Measurements from ENCODE around the gene ASTN1.

The ASTN1 gene

DNA sequence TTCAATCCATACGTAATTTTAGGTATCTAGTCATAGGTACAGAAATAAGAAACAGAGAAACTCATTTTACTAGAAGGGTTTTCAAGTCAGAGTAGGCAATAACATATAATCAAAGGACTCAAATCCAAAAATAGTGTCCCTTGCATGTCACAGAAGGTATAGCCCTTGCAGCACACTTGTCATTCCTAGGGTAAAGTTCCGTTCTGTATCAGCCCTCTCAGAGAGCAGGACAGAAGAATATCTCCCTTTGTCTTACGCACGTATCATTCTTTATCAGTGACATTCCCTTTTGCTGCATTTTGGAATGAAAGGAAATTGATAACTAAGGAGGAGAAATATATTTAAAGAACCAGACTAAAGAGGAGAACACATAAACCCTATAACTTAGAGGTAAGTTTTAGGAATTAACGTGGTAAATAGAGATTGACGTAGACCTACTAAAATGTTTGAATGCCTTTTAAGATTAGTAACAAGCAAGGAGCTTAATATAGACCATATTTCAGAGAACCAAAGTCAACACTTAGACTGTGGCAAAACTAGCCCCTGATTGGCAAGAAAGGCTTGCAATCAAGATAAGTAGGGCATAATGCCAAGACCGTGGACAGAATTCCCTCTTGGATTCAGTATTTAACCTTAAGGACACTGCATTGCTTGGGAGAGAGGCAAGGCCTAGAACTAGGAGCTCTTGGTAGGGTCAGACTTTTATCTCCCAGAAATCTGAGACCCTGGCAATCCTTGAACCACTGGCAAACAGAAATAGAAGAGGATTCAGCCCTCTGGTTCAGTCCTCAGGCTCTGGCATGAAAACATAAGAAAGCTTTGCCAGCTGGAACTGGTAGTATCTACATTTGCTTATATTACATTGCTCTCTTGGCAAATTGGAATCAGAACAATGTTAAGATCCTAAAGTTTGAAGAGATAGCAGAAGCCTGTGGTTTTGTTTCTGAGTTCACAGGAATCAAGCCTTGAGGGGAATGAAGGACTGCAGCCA lies 232.1 kb downstream of the ASTN1 start:
- TF ChIP-seq POLR2AphosphoS5 (IDR thresholded peaks at IDR 0.05; ENCODE audit: low read depth, low read length) (no peak), TAF1 (IDR thresholded peaks at IDR 0.05; ENCODE audit: borderline replicate concordance, insufficient read depth, low read length) (no peak), FOXP2 (optimal IDR thresholded peaks at IDR 0.05; ENCODE audit: borderline replicate concordance, extremely low read depth, extremely low read length, insufficient read depth) (no peak), SIN3A (IDR thresholded peaks at IDR 0.05; ENCODE audit: borderline replicate concordance, insufficient read depth, low read length) (no peak)
- TF ChIP-seq, protein P1, sequence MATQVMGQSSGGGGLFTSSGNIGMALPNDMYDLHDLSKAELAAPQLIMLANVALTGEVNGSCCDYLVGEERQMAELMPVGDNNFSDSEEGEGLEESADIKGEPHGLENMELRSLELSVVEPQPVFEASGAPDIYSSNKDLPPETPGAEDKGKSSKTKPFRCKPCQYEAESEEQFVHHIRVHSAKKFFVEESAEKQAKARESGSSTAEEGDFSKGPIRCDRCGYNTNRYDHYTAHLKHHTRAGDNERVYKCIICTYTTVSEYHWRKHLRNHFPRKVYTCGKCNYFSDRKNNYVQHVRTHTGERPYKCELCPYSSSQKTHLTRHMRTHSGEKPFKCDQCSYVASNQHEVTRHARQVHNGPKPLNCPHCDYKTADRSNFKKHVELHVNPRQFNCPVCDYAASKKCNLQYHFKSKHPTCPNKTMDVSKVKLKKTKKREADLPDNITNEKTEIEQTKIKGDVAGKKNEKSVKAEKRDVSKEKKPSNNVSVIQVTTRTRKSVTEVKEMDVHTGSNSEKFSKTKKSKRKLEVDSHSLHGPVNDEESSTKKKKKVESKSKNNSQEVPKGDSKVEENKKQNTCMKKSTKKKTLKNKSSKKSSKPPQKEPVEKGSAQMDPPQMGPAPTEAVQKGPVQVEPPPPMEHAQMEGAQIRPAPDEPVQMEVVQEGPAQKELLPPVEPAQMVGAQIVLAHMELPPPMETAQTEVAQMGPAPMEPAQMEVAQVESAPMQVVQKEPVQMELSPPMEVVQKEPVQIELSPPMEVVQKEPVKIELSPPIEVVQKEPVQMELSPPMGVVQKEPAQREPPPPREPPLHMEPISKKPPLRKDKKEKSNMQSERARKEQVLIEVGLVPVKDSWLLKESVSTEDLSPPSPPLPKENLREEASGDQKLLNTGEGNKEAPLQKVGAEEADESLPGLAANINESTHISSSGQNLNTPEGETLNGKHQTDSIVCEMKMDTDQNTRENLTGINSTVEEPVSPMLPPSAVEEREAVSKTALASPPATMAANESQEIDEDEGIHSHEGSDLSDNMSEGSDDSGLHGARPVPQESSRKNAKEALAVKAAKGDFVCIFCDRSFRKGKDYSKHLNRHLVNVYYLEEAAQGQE (IDR thresholded peaks at IDR 0.05; ENCODE audit: insufficient read depth in 1 of 2, low read depth in 2 of 2, low read length in 2 of 2): no peak

- TF ChIP-seq, protein P1 (IDR thresholded peaks at IDR 0.05; ENCODE audit: insufficient read depth in 1 of 2, low read depth in 2 of 2, low read length in 2 of 2): no peak
- TF ChIP-seq POLR2AphosphoS5 (IDR thresholded peaks at IDR 0.05; ENCODE audit: low read depth, low read length) (no peak), SIN3A (IDR thresholded peaks at IDR 0.05; ENCODE audit: borderline replicate concordance, insufficient read depth, low read length) (no peak), TAF1 (IDR thresholded peaks at IDR 0.05; ENCODE audit: borderline replicate concordance, insufficient read depth, low read length) (no peak), FOXP2 (optimal IDR thresholded peaks at IDR 0.05; ENCODE audit: borderline replicate concordance, extremely low read depth, extremely low read length, insufficient read depth) (no peak)
These were observed 233.0 kb downstream of the ASTN1 start for GRCh38 chr1:176931526-176931925.

GRCh38 chr1:176926330-176927086 lies 238.0 kb downstream of the ASTN1 start:
- TF ChIP-seq FOXP2 (optimal IDR thresholded peaks at IDR 0.05; ENCODE audit: borderline replicate concordance, extremely low read depth, extremely low read length, insufficient read depth) (no peak), POLR2AphosphoS5 (IDR thresholded peaks at IDR 0.05; ENCODE audit: low read depth, low read length) (no peak), TAF1 (IDR thresholded peaks at IDR 0.05; ENCODE audit: borderline replicate concordance, insufficient read depth, low read length) (no peak), SIN3A (IDR thresholded peaks at IDR 0.05; ENCODE audit: borderline replicate concordance, insufficient read depth, low read length) (no peak)
- TF ChIP-seq, protein P1 (IDR thresholded peaks at IDR 0.05; ENCODE audit: insufficient read depth in 1 of 2, low read depth in 2 of 2, low read length in 2 of 2): no peak

- TF ChIP-seq FOXP2 (optimal IDR thresholded peaks at IDR 0.05; ENCODE audit: borderline replicate concordance, extremely low read depth, extremely low read length, insufficient read depth): no peak
- no peak for TF ChIP-seq POLR2AphosphoS5 (IDR thresholded peaks at IDR 0.05; ENCODE audit: low read depth, low read length)
- TF ChIP-seq, protein P1 (IDR thresholded peaks at IDR 0.05; ENCODE audit: insufficient read depth in 1 of 2, low read depth in 2 of 2, low read length in 2 of 2): no peak
- no peak for TF ChIP-seq SIN3A (IDR thresholded peaks at IDR 0.05; ENCODE audit: borderline replicate concordance, insufficient read depth, low read length)
- no peak for TF ChIP-seq TAF1 (IDR thresholded peaks at IDR 0.05; ENCODE audit: borderline replicate concordance, insufficient read depth, low read length)
These were observed 239.3 kb downstream of the ASTN1 start for GRCh38 chr1:176925223-176925622.
